Stomach (tissue), 9 donors: Measurements from ENCODE around the gene KDM4B. TPM values are rescaled to one million over a fixed set of nuclear protein-coding genes. Genes with fewer than 3 reads are reported as not detected.
A peak's percentile ranks its signal among the peaks of the same experiment; 100 is the strongest.
"Not testable (repeated sequence)": the region's sequence is repeated elsewhere in the genome, so short reads cannot be mapped to it uniquely, and the experiment has no call there.

ENCODE experiments used
- DNase-seq, 2 donors: peaks; one replicate each; pipeline versions ENCODE4 v3.0.0 to v3.0.0-alpha.2; 2013 to 2019
- H3K27ac ChIP-seq, 5 donors: fragments of 200-600 bp in 4 of 5; sonication (generic) in 4 of 5; one replicate each; pipeline ENCODE4 v1.5.1; 2013 to 2019; ENCODE audit warnings: mild to moderate bottlenecking in 1 of 5, moderate library complexity in 1 of 5
- H3K27me3 ChIP-seq, 3 donors: fragments of 200-600 bp; sonication (generic); one replicate each; pipeline ENCODE4 v1.5.1; 2017 to 2019; ENCODE audit warnings: mixed run types in 1 of 3
- H3K36me3 ChIP-seq, 4 donors: fragments of 200-600 bp; sonication (generic); 1 replicate in 3 of 4; 2 replicates in 1 of 4; pipeline ENCODE4 v1.5.1; 2016 to 2019
- H3K4me1 ChIP-seq, 4 donors: fragments of 200-600 bp; sonication (generic); one replicate each; pipeline ENCODE4 v1.5.1; 2016 to 2019
- H3K4me3 ChIP-seq, 4 donors: fragments of 200-600 bp; sonication (generic) in 3 of 4; one replicate each; pipeline ENCODE4 v1.5.1; 2016 to 2019; ENCODE audit warnings: mild to moderate bottlenecking in 1 of 4
- H3K9me3 ChIP-seq, 4 donors: fragments of 200-600 bp; sonication (generic); one replicate each; pipeline ENCODE4 v1.5.1; 2016 to 2019
- CTCF ChIP-seq, 7 experiments: fragments of 450-650 bp in 4 of 7; fragments of 200-600 bp in 3 of 7; sonication (generic) in 3 of 7; IDR thresholded peaks; one replicate each; pipeline ENCODE4 v1.5.1; 2016 to 2019; ENCODE audit warnings: antibody characterized with exemption in 7 of 7, control low read depth in 2 of 7, mild to moderate bottlenecking in 1 of 7
- EP300 ChIP-seq: sonication (generic); formaldehyde crosslinking; IDR thresholded peaks from one replicate; pipeline ENCODE4 v1.6.1; 2017; ENCODE audit warnings: antibody characterized with exemption
- POLR2A ChIP-seq, 4 donors: fragments of 450-650 bp; IDR thresholded peaks; one replicate each; pipeline ENCODE4 v1.6.1; 2016; ENCODE audit warnings: antibody characterized with exemption in 4 of 4, control low read depth in 2 of 4, mild to moderate bottlenecking in 1 of 4, moderate library complexity in 1 of 4
- POLR2AphosphoS5 ChIP-seq, 3 donors: sonication (generic); formaldehyde crosslinking; IDR thresholded peaks; one replicate each; pipeline ENCODE4 v1.6.1; 2016; ENCODE audit warnings: antibody characterized with exemption in 3 of 3
- WGBS, 5 donors: extraction: QIAGEN DNeasy Blood & Tissue Kit in 3 of 5; methylation state at CpG; one replicate each; pipeline versions ENCODE4 v1.1.5 to v1.1.7; 2013 to 2018; 5-methylcytosine and 5-hydroxymethylcytosine counted together
- intact Hi-C: fragments of 100-400 bp; cut with DNase I; formaldehyde crosslinking; loops from one replicate; pipeline ENCODE4 v1.15.1; 2023; ENCODE audit warnings: low total_unique reads
- polyA plus RNA-seq, 3 donors: library from polyadenylated mRNA; stranded (reverse); fragments of 200-250 nt; gene quantifications; one replicate each; pipeline ENCODE4 v1.2.3, GENCODE V29; 2013
- total RNA-seq, 5 donors: library from RNA; depleted of rRNA; stranded (reverse); fragments of >200 nt; gene quantifications; one replicate each; pipeline versions ENCODE4 v1.1.0 to v1.2.3, GENCODE V29; 2014 to 2016
- donor health status: healthy with polysubstance abuse.
- donor health status: Bipolar disorder and iron deficiency.
- donor health status: healthy.

KDM4B gene
- total and polyA plus RNA-seq, 8 donors = 5.2 to 202 (median 29.4) TPM

- intact Hi-C loops = no loop called here
- Histone ChIP-seq H3K27me3 (no peaks in the 10 kb centered on the region), H3K4me1 (peaks cover 0 to 5% (median 0%) of the 10 kb centered on the region in 4 donors), H3K4me3 (no peak overlapping the region), H3K9me3 (no peaks in the 10 kb centered on the region), H3K27ac (no peak overlapping the region), H3K36me3 (peaks cover 0 to 22% (median 0%) of the 10 kb centered on the region in 4 donors)
- 88 to 95% (median 92%) methylated on average over 8 of the region's 8 CpGs for WGBS, 5 donors
- DNase-seq = no peak
- no peak for TF ChIP-seq POLR2AphosphoS5 (IDR thresholded peaks at IDR 0.05)
- TF ChIP-seq POLR2A (IDR thresholded peaks at IDR 0.05) = no peak
- TF ChIP-seq CTCF (IDR thresholded peaks at IDR 0.05) = no peak
- TF ChIP-seq EP300 = no peak
Measured at GRCh38 chr19:4935444-4935843, 33.5 kb upstream of the KDM4B start.

GRCh38 chr19:4937060-4937459 is 31.9 kb upstream of the KDM4B start:
- peaks cover 0 to 22% (median 0%) of the 10 kb centered on the region in 4 donors for H3K36me3 ChIP-seq
- peaks cover 0 to 5% (median 0%) of the 10 kb centered on the region in 4 donors for H3K4me1 ChIP-seq
- H3K4me3 ChIP-seq = no peak overlapping the region
- intact Hi-C loops = no loop called here
- no peaks in the 10 kb centered on the region for H3K9me3 ChIP-seq
- TF ChIP-seq POLR2AphosphoS5 (IDR thresholded peaks at IDR 0.05) (no peak), EP300 (no peak), CTCF (IDR thresholded peaks at IDR 0.05) (no peak), POLR2A (IDR thresholded peaks at IDR 0.05) (no peak)
- 88 to 94% (median 92%) methylated on average over 7 of the region's 7 CpGs for WGBS, 5 donors
- DNase-seq = no peak
- no peaks in the 10 kb centered on the region for H3K27me3 ChIP-seq
- H3K27ac ChIP-seq = no peak overlapping the region

DNA sequence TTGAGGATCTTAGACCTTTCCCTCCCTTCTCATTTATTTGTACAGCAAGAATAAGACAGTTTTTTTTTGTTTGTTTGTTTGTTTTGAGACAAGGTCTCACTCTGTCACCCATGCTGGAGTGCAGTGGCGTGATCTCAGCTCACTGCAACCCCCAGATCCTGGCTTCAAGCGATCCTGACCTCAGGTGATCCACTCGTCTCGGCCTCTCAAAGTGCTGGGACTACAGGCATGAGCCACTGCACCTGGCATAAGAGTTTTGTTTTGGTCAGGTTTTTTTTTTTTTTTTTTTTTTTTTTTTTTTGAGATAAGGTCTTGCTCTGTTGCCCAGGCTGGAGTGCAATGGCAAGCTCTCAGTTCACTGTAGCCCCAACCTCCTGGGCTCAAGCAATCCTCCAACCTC is 30.5 kb upstream of the KDM4B start:
- H3K36me3 ChIP-seq = peaks cover 0 to 15% (median 0%) of the 10 kb centered on the region in 4 donors
- H3K27me3 ChIP-seq, intact Hi-C loops, H3K4me3 ChIP-seq, H3K9me3 ChIP-seq, H3K4me1 ChIP-seq, DNase-seq, H3K27ac ChIP-seq: not testable (repeated sequence)
- WGBS, 5 donors = 49 to 85% (median 79%) methylated on average over 4 of the region's 4 CpGs

DNA sequence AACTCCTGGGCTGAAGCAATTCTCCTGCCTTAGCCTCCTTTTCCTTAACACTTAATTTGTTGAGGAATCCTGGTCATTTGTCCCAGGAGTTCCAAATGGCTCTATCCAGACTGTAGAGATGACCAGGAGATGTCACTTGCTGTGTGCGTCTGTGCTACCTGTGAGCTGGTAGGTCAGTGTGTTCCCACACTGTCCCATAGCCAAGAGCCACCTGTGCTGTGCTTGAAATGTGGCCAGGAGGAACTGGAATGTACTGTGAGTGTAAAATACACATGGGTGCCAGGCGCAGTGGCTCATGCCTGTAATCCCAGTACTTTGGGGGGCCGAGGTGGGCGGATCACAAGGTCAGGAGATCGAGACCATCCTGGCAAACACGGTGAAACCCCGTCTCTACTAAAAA is 29.4 kb upstream of the KDM4B start:
- no peak overlapping the region for H3K27ac ChIP-seq
- DNase-seq = peak in 1 of 2 donors; percentile 58
- TF ChIP-seq CTCF (IDR thresholded peaks at IDR 0.05) = no peak
- TF ChIP-seq POLR2A (IDR thresholded peaks at IDR 0.05) = no peak
- TF ChIP-seq EP300 = no peak
- TF ChIP-seq POLR2AphosphoS5 (IDR thresholded peaks at IDR 0.05) = no peak
- 62 to 91% (median 81%) methylated on average over 7 of the region's 7 CpGs for whole genome bisulfite sequencing, 5 donors
- no peak overlapping the region for H3K4me3 ChIP-seq
- H3K4me1 ChIP-seq = no peaks in the 10 kb centered on the region
- H3K36me3 ChIP-seq = peaks cover 0 to 18% (median 0%) of the 10 kb centered on the region in 4 donors
- intact Hi-C loops = no loop called here
- no peaks in the 10 kb centered on the region for H3K9me3 ChIP-seq
- H3K27me3 ChIP-seq = no peaks in the 10 kb centered on the region

DNA sequence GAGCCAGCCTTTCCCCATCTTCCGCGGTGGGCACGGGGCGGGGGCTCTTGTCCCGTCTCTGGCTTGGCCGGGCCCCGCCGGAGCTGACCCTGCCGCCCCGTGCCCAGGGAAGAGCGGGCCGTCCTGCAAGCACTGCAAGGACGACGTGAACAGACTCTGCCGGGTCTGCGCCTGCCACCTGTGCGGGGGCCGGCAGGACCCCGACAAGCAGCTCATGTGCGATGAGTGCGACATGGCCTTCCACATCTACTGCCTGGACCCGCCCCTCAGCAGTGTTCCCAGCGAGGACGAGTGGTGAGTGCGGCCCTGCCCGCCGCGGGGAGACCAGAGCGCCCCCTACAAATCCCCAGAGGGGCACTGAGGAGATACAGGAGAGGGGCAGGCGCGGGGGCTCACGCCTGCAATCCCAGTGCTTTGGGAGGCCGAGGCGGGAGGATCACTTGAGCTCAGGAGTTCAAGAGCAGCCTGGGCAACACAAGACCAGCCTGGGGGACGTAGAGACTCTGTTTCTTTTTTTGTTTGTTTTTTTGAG is 27.2 kb upstream of the KDM4B start:
- H3K4me1 ChIP-seq, H3K9me3 ChIP-seq, intact Hi-C loops, H3K27me3 ChIP-seq, H3K27ac ChIP-seq, H3K4me3 ChIP-seq, DNase-seq: not testable (repeated sequence)
- 96 to 98% (median 97%) methylated on average over 14 to 35 of the region's 35 CpGs for WGBS, 5 donors
- peaks cover 0 to 17% (median 0%) of the 10 kb centered on the region in 4 donors for H3K36me3 ChIP-seq

GRCh38 chr19:4950650-4951049 is 18.3 kb upstream of the KDM4B start:
- H3K9me3 ChIP-seq, H3K4me1 ChIP-seq, H3K27me3 ChIP-seq, DNase-seq, intact Hi-C loops, H3K4me3 ChIP-seq, H3K27ac ChIP-seq: not testable (repeated sequence)
- WGBS, 5 donors = 91 to 98% (median 97%) methylated on average over 20 to 23 of the region's 23 CpGs
- peaks cover 0 to 34% (median 0%) of the 10 kb centered on the region in 4 donors for H3K36me3 ChIP-seq
